ENCODE measurements around the gene ILKAP.

ILKAP gene

GRCh38 chr2:238123218-238123971, 80.1 kb downstream of the ILKAP start:
- no peak overlapping the region for H3K4me3 ChIP-seq (IDR thresholded peaks at IDR 0.05; ENCODE audit: insufficient read depth, low read depth, low read length)
- no peaks in the 10 kb centered on the region; the same call in 1 of the 2 replicates for H3K27me3 ChIP-seq (ENCODE audit: insufficient read depth, low read depth)
- no peaks in the 10 kb centered on the region for H3K79me2 ChIP-seq (ENCODE audit: insufficient read depth, low read depth)
- H4K20me1 ChIP-seq (ENCODE audit: insufficient read depth), result no peaks in the 10 kb centered on the region
- H3K9ac ChIP-seq, result no peak overlapping the region
- H2AFZ ChIP-seq (ENCODE audit: low read depth), result no peak overlapping the region
- H3K4me1 ChIP-seq (ENCODE audit: low read depth, poor library complexity, severe bottlenecking), result peaks cover 9% of the 10 kb centered on the region
- H3K36me3 ChIP-seq (ENCODE audit: insufficient read depth), result no peaks in the 10 kb centered on the region
- no peak overlapping the region for H3K27ac ChIP-seq
- TF ChIP-seq CTCF (conservative IDR thresholded peaks at IDR 0.05; ENCODE audit: low read depth, low read length), result no peak
- H3K4me2 ChIP-seq, result no peak overlapping the region

GRCh38 chr2:238122287-238123217, 80.9 kb downstream of the ILKAP start:
- H3K27me3 ChIP-seq (ENCODE audit: insufficient read depth, low read depth), result no peaks in the 10 kb centered on the region; the same call in 1 of the 2 replicates
- TF ChIP-seq CTCF (conservative IDR thresholded peaks at IDR 0.05; ENCODE audit: low read depth, low read length), result no peak
- H3K27ac ChIP-seq, result no peak overlapping the region
- no peak overlapping the region for H3K4me2 ChIP-seq
- H3K4me3 ChIP-seq (IDR thresholded peaks at IDR 0.05; ENCODE audit: insufficient read depth, low read depth, low read length), result no peak overlapping the region
- H4K20me1 ChIP-seq (ENCODE audit: insufficient read depth), result no peaks in the 10 kb centered on the region
- peaks cover 9% of the 10 kb centered on the region for H3K4me1 ChIP-seq (ENCODE audit: low read depth, poor library complexity, severe bottlenecking)
- no peaks in the 10 kb centered on the region for H3K79me2 ChIP-seq (ENCODE audit: insufficient read depth, low read depth)
- no peaks in the 10 kb centered on the region for H3K36me3 ChIP-seq (ENCODE audit: insufficient read depth)
- H2AFZ ChIP-seq (ENCODE audit: low read depth), result no peak overlapping the region
- no peak overlapping the region for H3K9ac ChIP-seq

GRCh38 chr2:238121511-238122286, 81.8 kb downstream of the ILKAP start:
- Histone ChIP-seq H3K36me3 (ENCODE audit: insufficient read depth) (no peaks in the 10 kb centered on the region), H3K4me2 (no peak overlapping the region), H4K20me1 (ENCODE audit: insufficient read depth) (no peaks in the 10 kb centered on the region), H3K4me1 (ENCODE audit: low read depth, poor library complexity, severe bottlenecking) (peaks cover 9% of the 10 kb centered on the region), H3K79me2 (ENCODE audit: insufficient read depth, low read depth) (no peaks in the 10 kb centered on the region), H3K27me3 (ENCODE audit: insufficient read depth, low read depth) (no peaks in the 10 kb centered on the region; the same call in 1 of the 2 replicates), H3K4me3 (IDR thresholded peaks at IDR 0.05; ENCODE audit: insufficient read depth, low read depth, low read length) (no peak overlapping the region), H2AFZ (ENCODE audit: low read depth) (no peak overlapping the region), H3K9ac (no peak overlapping the region), H3K27ac (no peak overlapping the region)
- TF ChIP-seq CTCF (conservative IDR thresholded peaks at IDR 0.05; ENCODE audit: low read depth, low read length), result no peak
